Ramos (cell line): ENCODE results near the gene DNAJB11.

Experiments
- in situ Hi-C: fragments of 300-500 bp; cut with MboI; formaldehyde crosslinking; loops from one replicate; pipeline ENCODE4 v1.14.3; 2022; ENCODE audit warnings: low sequenced_read_pairs; ENCODE audit not compliant: unreplicated experiment

DNAJB11 gene

DNA sequence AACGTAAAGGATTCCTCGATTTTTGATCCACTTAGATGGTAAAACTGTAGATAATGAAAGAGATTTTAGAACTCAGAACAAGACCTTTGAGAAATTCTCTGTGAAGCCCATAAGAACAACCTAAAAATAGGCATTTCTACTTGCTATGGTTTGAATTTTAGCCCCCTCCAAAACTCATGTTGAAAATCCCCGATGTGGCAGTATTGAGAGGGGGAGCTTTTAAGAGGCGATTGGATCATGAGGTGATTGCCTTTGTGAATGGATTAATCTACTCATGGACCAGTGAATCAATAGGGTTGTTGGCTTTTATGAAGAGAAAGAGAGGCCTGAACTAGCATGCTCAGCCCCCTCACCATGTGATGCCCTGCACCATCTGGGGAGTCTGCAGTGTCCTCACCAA, 22.2 kb downstream of the DNAJB11 start:
- in situ Hi-C loops = no loop called here

- in situ Hi-C loops = no loop called here
Measured at GRCh38 chr3:186593862-186594261, 23.3 kb downstream of the DNAJB11 start.

DNA sequence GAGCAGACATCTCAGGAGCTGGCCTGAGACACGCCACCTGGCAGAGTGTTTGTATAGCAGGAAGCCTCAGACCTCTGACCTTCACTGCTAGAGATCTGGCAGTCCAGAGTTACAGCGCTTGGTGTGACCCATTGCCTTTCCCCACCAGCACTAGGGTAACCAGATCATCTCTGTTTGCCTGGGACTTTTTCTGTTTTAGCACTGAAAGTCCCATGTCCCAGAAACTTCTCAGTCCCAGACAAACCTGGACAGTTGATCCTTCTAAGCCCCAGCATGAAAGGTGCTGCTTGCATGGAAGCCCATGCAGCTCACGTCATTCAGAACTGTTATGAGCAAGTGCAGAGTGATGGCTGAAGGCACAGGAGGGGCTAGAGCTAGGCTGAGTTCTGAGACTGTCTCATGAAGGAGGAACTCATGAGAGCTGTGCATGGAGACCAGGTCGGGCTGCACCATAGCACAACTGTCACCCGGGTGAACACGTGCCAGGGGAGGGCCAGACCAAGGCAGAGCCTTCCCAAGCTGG, 24.1 kb downstream of the DNAJB11 start:
- in situ Hi-C loops = no loop called here

DNA sequence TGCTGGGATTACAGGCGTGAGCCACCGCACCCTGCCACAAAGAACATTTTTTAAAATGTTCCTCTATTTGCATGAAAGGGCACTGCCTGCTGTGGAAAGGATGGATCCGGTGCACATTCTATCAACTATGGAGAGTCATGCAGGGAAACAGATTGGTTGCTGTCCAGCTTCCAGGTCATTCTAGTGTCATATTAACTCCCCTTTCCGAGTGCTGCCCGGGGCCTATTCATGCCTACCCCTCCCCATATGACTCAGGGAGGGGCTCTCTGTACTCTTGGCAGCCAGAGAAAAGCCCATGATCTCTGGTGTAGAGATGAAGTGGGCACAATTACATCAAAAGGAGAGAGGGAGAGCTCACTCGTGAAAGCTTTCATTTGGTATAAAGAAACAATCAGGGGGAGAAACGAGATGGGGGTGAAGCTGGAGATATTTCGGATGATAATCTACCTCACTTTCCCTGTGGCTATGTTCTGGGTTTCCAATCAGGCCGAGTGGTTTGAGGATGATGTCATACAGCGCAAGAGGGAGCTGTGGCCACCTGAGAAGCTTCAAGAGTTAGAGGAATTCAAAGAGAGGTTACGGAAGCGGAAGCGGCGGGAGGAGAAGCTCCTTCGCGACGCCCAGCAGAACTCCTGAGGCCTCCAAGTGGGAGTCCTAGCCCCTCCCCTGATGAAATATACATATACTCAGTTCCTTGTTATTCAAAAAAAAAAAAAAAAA, 26.2 kb downstream of the DNAJB11 start:
- in situ Hi-C loops = no loop called here

DNA sequence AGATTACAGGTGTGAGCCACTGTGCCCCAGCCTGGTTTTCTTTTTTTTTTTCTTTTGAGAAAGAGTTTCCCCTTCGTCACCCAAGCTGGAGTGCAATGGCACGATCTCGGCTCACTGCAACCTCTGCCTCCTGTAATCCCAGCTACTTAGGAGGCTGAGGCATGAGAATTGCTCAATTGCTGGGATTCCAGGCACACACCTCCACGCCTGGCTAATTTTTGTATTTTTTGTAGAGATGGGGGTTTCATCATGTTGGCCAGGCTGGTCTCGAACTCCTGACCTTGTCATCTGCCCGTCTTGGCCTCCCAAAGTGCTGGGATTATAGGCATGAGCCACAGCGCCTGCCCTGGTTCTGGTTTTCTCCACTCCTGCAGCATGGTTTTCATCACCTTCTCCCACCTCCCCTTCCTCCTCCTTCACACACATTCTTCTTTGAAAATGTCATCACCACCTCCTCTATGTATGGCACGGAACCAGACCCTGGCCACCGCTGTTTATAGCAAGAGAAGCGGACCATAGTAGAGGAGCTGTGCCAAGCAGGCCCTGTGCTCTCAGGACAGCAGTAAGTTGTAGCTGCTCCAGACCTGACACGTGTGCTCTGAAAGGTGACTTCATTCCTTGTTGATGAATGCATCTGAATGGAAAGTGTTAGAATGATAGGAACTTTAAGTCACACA, 27.7 kb downstream of the DNAJB11 start:
- in situ Hi-C loops = no loop called here

DNA sequence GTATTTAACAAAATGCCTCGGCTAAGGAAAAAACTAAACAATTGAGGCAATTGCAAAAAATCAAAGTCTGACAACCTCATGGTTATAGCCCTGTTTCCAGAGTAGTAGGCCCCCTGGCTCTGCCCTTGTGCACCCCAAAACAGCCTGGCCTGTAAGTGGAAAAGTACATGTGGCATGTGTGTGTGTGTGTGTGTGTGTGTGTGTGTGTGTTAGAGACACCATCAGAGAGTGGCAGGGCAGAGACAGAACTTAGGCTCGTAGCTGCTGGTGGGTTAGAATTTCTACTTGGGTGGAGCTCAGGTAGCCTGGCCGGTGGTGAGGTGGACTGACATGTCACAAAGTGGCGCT, 28.2 kb downstream of the DNAJB11 start:
- in situ Hi-C loops = no loop called here

GRCh38 chr3:186599142-186599784, 28.7 kb downstream of the DNAJB11 start:
- in situ Hi-C loops = no loop called here

GRCh38 chr3:186599785-186600166, 29.3 kb downstream of the DNAJB11 start:
- in situ Hi-C loops = no loop called here

- in situ Hi-C loops = no loop called here
Measured at GRCh38 chr3:186600896-186601295, 30.4 kb downstream of the DNAJB11 start.

GRCh38 chr3:186603159-186603558, 32.6 kb downstream of the DNAJB11 start:
- in situ Hi-C loops = no loop called here

- in situ Hi-C loops = no loop called here
Measured at GRCh38 chr3:186605078-186605477, 34.6 kb downstream of the DNAJB11 start.

- in situ Hi-C loops = no loop called here
Measured at GRCh38 chr3:186605561-186606545, 35.3 kb downstream of the DNAJB11 start.

DNA sequence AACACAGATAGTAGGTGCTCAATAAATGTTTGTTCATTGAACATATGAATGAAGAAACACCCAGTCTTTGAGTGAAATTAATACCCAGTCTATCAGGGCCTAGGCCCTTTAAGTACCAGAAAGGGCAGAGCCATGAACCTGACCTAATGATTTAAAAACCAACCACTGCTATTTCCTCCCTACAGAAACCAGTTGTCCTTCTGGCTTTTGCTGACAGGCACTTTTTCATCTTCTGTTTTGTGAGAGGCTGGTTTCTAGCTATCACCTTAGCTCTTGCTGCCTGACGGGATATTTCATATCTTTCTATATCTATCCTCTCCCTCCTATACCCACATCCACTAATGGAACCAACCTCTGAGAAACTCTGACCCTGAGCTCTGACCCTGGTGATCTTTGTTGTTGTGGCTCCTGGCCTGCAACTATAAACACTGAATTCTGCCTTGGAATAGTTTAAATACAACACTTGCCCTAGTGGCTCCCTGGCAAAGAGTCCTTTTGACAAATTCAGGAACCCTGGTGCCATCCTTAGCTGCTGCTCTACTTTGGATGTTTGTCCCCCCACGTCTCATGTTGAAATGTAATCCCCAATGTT, 38.2 kb downstream of the DNAJB11 start:
- in situ Hi-C loops = no loop called here

DNA sequence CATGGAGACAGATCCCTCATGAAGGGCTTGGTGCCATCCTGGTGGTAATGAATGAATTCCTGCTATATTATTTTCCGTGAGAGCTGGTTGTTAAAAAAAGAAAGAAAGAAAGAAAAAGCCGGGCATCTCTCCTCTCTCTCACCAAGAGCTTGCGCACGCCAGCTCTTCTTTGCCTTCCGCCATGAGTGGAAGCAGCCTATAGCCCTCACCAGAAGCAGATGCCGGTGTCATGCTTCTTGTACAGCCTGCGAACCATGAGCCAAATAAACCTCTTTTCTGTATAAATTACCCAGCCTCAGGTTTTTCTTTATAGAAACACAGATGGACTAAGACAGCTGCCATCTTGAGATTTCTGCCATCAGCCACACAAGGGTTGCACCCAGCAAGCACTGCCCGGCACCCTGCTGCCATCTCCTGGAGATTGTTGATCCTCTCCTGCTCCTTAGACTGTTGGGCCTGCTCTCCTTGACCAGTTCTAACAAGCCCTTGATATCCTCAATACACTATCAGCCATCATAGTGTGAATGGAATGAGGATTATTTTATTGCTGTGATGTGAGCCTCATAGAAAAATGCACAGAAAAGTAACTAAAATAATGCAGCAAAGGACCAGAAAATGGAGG, 38.8 kb downstream of the DNAJB11 start:
- in situ Hi-C loops = no loop called here

DNA sequence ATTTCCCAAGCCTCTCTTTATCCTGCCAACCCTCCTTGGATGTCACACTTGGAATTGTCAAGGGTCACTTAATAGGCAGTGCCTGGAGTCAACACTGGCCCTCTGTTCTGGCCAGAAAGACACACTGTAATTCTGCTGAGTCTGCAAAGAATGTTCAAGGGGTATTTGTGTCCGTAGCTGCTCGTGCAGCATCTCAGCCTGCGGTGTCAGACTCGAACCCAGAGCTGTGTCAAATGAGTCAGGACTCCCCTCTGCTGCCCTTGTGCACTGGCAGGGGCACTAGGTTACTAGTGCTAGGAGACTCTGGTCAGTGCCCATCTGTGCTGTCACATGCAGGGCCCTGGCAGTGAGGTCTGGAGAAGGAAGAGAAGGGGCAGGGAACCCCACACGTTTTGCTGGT, 41.5 kb downstream of the DNAJB11 start:
- in situ Hi-C loops = loop anchor here (10.0 kb wide), 1 partner anchor 553 kb away; no protein-coding TSS in a partner anchor

- in situ Hi-C loops = loop anchor here (10.0 kb wide), 1 partner anchor 552 kb away; no protein-coding TSS in a partner anchor
Measured at GRCh38 chr3:186612721-186613636, 42.5 kb downstream of the DNAJB11 start, which contains the start of gene AHSG. Gene AHSG (plus strand): TSS chr3:186613060. CDS start chr3:186613142, 82 bp downstream.

- in situ Hi-C loops = loop anchor here (10.0 kb wide), 1 partner anchor 551 kb away; no protein-coding TSS in a partner anchor
Measured at GRCh38 chr3:186613637-186614265, 43.2 kb downstream of the DNAJB11 start.

DNA sequence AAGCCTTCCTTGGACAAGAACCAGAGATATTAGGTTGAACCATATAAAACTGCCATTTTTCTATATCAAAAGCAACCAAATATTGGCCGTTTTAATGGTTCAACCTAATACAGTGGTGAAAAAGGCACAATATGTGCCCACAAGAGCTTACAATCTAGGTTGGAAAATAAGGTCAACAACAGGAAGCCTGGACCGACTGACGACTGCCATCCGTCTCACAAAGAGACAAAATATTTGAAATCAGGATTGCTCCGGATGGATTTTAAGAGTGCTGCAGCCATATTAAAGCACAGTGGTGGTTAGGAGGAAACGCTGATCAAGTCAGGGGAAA, 43.7 kb downstream of the DNAJB11 start:
- in situ Hi-C loops = loop anchor here (10.0 kb wide), 1 partner anchor 551 kb away; no protein-coding TSS in a partner anchor
